Karpas-422 (cell line): ENCODE data around the gene OSBP2. TPM values are rescaled to one million over a fixed set of nuclear protein-coding genes. Genes with fewer than 3 reads are reported as not detected.

Experiments
- DNase-seq: peaks from one replicate; pipeline ENCODE4 v3.0.0-alpha.2; 2015
- H2AFZ ChIP-seq: fragments of 200-600 bp; sonication (generic); 2 replicates; pipeline ENCODE4 v1.6.1; 2014; ENCODE audit warnings: antibody characterized with exemption, low read length, mixed read lengths
- H3K27ac ChIP-seq: fragments of 200-600 bp; sonication (generic); 2 replicates; pipeline ENCODE4 v1.5.1; 2014; ENCODE audit warnings: mild to moderate bottlenecking, low read length, moderate library complexity
- H3K27me3 ChIP-seq: fragments of 200-600 bp; sonication (generic); 2 replicates; pipeline ENCODE4 v1.6.1; 2014; ENCODE audit warnings: low read length, mixed read lengths
- H3K36me3 ChIP-seq: fragments of 200-600 bp; sonication (generic); 2 replicates; pipeline ENCODE4 v1.6.1; 2014; ENCODE audit warnings: low read length, mixed read lengths; ENCODE audit not compliant: insufficient read depth
- H3K4me1 ChIP-seq: fragments of 200-600 bp; sonication (generic); 2 replicates; pipeline ENCODE4 v1.6.1; 2014; ENCODE audit warnings: mild to moderate bottlenecking, low read length, mixed read lengths
- H3K4me2 ChIP-seq: fragments of 200-600 bp; sonication (generic); 2 replicates; pipeline ENCODE4 v1.6.1; 2014; ENCODE audit warnings: low read length, low read depth, mild to moderate bottlenecking; ENCODE audit not compliant: poor library complexity, severe bottlenecking
- H3K4me3 ChIP-seq: fragments of 200-600 bp; sonication (generic); 2 replicates; pipeline ENCODE4 v1.5.1; 2014; ENCODE audit warnings: mild to moderate bottlenecking, antibody characterized with exemption, low read length, mixed read lengths
- H3K79me2 ChIP-seq: fragments of 200-600 bp; sonication (generic); 2 replicates; pipeline ENCODE4 v1.6.1; 2014; ENCODE audit warnings: mild to moderate bottlenecking, low read length, mixed read lengths
- H3K9ac ChIP-seq: fragments of 200-600 bp; sonication (generic); 2 replicates; pipeline ENCODE4 v1.6.0; 2014; ENCODE audit warnings: low read length
- H3K9me2 ChIP-seq: fragments of 200-600 bp; sonication (generic), shearing (Covaris generic); replicated peaks from 2 replicates; pipeline ENCODE4 v1.6.0; 2014; ENCODE audit warnings: mild to moderate bottlenecking, low read length, moderate library complexity; ENCODE audit not compliant: insufficient read depth
- H3K9me3 ChIP-seq: fragments of 300-700, 200-600 bp; sonication (generic); 2 replicates; pipeline ENCODE4 v1.6.1; 2014; ENCODE audit warnings: low read length, mixed read lengths
- H4K20me1 ChIP-seq: fragments of 200-600 bp; sonication (generic); 2 replicates; pipeline ENCODE4 v1.6.1; 2014; ENCODE audit warnings: mild to moderate bottlenecking, antibody characterized with exemption, low read length, low read depth; ENCODE audit not compliant: insufficient read depth
- total RNA-seq: library from RNA; depleted of rRNA; stranded (reverse); fragments of >200 nt; shearing (Covaris generic); gene quantifications from 2 replicates; pipeline ENCODE4 v1.2.3, GENCODE V29; 2014; ENCODE audit warnings: low replicate concordance

The OSBP2 gene
- total RNA-seq, 1 experiment from 2014 or later: 0.07 TPM

- H3K4me1 ChIP-seq: no peaks in the 10 kb centered on the region
- no peaks in the 10 kb centered on the region for H3K27me3 ChIP-seq
- no peaks in the 10 kb centered on the region for H3K79me2 ChIP-seq
- no peak overlapping the region for H3K4me2 ChIP-seq
- H2AFZ ChIP-seq: no peak overlapping the region
- no peak for DNase-seq
- H4K20me1 ChIP-seq: no peaks in the 10 kb centered on the region
- no peak overlapping the region for H3K4me3 ChIP-seq
- H3K27ac ChIP-seq: no peak overlapping the region
- no peak overlapping the region for H3K9ac ChIP-seq
- no peaks in the 10 kb centered on the region for H3K9me2 ChIP-seq
- H3K9me3 ChIP-seq: no peaks in the 10 kb centered on the region
- H3K36me3 ChIP-seq: no peaks in the 10 kb centered on the region
Measured at GRCh38 chr22:30681831-30682230, 12.8 kb upstream of the OSBP2 start.

DNA sequence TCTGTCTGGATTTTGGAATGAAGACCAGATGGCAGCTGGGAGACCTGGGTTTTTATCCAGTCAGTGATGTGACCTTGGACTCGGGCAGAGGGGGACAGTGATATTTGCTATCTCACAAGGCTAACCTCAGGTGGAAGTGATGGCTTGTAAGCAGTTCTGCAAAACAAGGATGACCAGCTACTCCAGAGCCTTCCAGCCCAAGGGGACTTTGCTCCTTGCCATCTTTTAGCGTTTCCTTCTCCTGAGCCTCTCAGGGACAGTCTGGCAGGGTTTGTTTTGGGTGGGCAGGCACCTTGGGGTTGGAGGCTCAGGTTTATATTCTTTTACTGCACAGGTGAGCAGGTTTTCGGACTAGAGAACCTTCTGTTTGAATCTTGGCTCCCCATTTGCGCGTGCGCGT lies 9.5 kb upstream of the OSBP2 start:
- Histone ChIP-seq H3K9ac (no peak overlapping the region), H3K79me2 (no peaks in the 10 kb centered on the region), H3K36me3 (no peaks in the 10 kb centered on the region), H4K20me1 (no peaks in the 10 kb centered on the region), H3K9me3 (no peaks in the 10 kb centered on the region), H3K9me2 (no peaks in the 10 kb centered on the region), H3K4me3 (no peak overlapping the region), H2AFZ (no peak overlapping the region), H3K4me2 (no peak overlapping the region), H3K27me3 (no peaks in the 10 kb centered on the region), H3K27ac (no peak overlapping the region), H3K4me1 (no peaks in the 10 kb centered on the region)
- no peak for DNase-seq

DNA sequence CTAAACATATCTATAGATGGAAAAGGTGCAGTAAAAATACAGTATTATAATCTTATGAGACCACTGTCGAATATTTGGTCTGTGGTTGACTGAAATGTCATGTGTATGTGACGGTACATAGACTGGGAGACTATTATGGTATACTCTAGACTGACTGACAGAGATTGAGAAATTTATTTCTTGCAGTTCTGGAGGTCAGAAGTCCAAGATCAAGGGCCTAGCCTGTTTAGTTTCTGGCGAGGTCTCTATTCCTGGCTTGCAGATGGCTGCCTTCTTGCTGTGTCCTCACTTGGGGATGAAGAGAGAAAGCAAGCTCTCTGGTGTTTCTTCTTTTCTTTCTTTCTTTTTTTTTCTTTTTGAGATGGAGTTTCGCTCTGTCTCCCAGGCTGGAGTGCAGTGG lies 7.3 kb upstream of the OSBP2 start:
- H3K9me2 ChIP-seq: no peaks in the 10 kb centered on the region
- H3K79me2 ChIP-seq: no peaks in the 10 kb centered on the region
- H3K4me2 ChIP-seq: no peak overlapping the region
- H3K9me3 ChIP-seq: no peaks in the 10 kb centered on the region
- H3K4me1 ChIP-seq: no peaks in the 10 kb centered on the region
- no peaks in the 10 kb centered on the region for H3K27me3 ChIP-seq
- H3K9ac ChIP-seq: no peak overlapping the region
- H2AFZ ChIP-seq: no peak overlapping the region
- no peak overlapping the region for H3K27ac ChIP-seq
- H3K36me3 ChIP-seq: no peaks in the 10 kb centered on the region
- H4K20me1 ChIP-seq: no peaks in the 10 kb centered on the region
- DNase-seq: no peak
- no peak overlapping the region for H3K4me3 ChIP-seq

GRCh38 chr22:30689622-30690021 lies 5.1 kb upstream of the OSBP2 start:
- Histone ChIP-seq H3K27ac (no peak overlapping the region), H4K20me1 (no peaks in the 10 kb centered on the region), H3K9me2 (no peaks in the 10 kb centered on the region), H3K36me3 (no peaks in the 10 kb centered on the region), H3K27me3 (no peaks in the 10 kb centered on the region), H3K9me3 (no peaks in the 10 kb centered on the region), H3K4me3 (no peak overlapping the region), H3K9ac (no peak overlapping the region), H3K4me1 (no peaks in the 10 kb centered on the region), H3K4me2 (no peak overlapping the region), H3K79me2 (no peaks in the 10 kb centered on the region), H2AFZ (no peak overlapping the region)
- DNase-seq: no peak

- H3K4me1 ChIP-seq: no peaks in the 10 kb centered on the region
- no peaks in the 10 kb centered on the region for H3K9me2 ChIP-seq
- no peak for DNase-seq
- no peak overlapping the region for H2AFZ ChIP-seq
- no peaks in the 10 kb centered on the region for H3K27me3 ChIP-seq
- no peaks in the 10 kb centered on the region for H3K9me3 ChIP-seq
- H3K79me2 ChIP-seq: no peaks in the 10 kb centered on the region
- no peak overlapping the region for H3K4me3 ChIP-seq
- no peaks in the 10 kb centered on the region for H4K20me1 ChIP-seq
- H3K4me2 ChIP-seq: no peak overlapping the region
- H3K9ac ChIP-seq: no peak overlapping the region
- H3K36me3 ChIP-seq: no peaks in the 10 kb centered on the region
- H3K27ac ChIP-seq: no peak overlapping the region
Measured at GRCh38 chr22:30691204-30691603, 3.5 kb upstream of the OSBP2 start.

- no peak overlapping the region for H2AFZ ChIP-seq
- H3K9me2 ChIP-seq: no peaks in the 10 kb centered on the region
- H3K4me1 ChIP-seq: no peaks in the 10 kb centered on the region
- no peak overlapping the region for H3K27ac ChIP-seq
- H3K36me3 ChIP-seq: no peaks in the 10 kb centered on the region
- H3K79me2 ChIP-seq: no peaks in the 10 kb centered on the region
- no peak overlapping the region for H3K4me2 ChIP-seq
- no peaks in the 10 kb centered on the region for H4K20me1 ChIP-seq
- H3K9ac ChIP-seq: no peak overlapping the region
- H3K9me3 ChIP-seq: no peaks in the 10 kb centered on the region
- no peak overlapping the region for H3K4me3 ChIP-seq
- no peaks in the 10 kb centered on the region for H3K27me3 ChIP-seq
- DNase-seq: no peak
Measured at GRCh38 chr22:30694171-30694639, 469 bp upstream of the OSBP2 start.

DNA sequence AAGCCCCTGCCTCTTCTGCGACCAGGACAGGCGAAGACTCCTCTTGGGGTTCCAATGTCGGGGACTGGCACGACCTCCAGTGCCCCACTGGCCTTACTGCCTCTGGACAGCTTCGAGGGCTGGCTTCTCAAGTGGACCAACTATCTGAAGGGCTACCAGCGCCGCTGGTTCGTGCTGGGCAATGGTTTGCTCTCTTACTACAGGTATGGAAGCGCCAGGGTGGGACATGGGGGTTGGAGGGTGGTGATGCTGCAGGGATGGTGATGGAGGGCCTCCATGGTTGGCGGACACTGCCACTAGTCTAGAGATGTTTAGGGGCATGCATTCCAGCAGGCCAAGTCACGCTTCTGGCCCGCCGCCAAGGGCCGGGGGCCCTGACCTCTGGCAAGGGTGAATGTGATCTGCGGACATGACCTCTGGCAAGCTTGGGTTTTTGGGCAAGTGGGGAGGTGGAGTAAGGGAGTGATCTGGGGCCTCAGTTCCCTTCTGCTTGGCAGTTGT lies 727 bp downstream of the OSBP2 start:
- no peaks in the 10 kb centered on the region for H3K4me1 ChIP-seq
- no peak overlapping the region for H3K4me2 ChIP-seq
- H4K20me1 ChIP-seq: no peaks in the 10 kb centered on the region
- no peak overlapping the region for H3K9ac ChIP-seq
- H3K27me3 ChIP-seq: no peaks in the 10 kb centered on the region
- no peak overlapping the region for H2AFZ ChIP-seq
- no peaks in the 10 kb centered on the region for H3K36me3 ChIP-seq
- H3K9me2 ChIP-seq: no peaks in the 10 kb centered on the region
- DNase-seq: no peak
- H3K4me3 ChIP-seq: no peak overlapping the region
- H3K9me3 ChIP-seq: no peaks in the 10 kb centered on the region
- H3K27ac ChIP-seq: no peak overlapping the region
- H3K79me2 ChIP-seq: no peaks in the 10 kb centered on the region

GRCh38 chr22:30695871-30696655 lies 1.4 kb downstream of the OSBP2 start:
- H3K27ac ChIP-seq: no peak overlapping the region
- no peaks in the 10 kb centered on the region for H3K9me3 ChIP-seq
- H3K4me3 ChIP-seq: no peak overlapping the region
- no peaks in the 10 kb centered on the region for H3K79me2 ChIP-seq
- H3K27me3 ChIP-seq: no peaks in the 10 kb centered on the region
- H4K20me1 ChIP-seq: no peaks in the 10 kb centered on the region
- H3K4me2 ChIP-seq: no peak overlapping the region
- no peaks in the 10 kb centered on the region for H3K36me3 ChIP-seq
- no peaks in the 10 kb centered on the region for H3K9me2 ChIP-seq
- H2AFZ ChIP-seq: no peak overlapping the region
- no peak for DNase-seq
- H3K4me1 ChIP-seq: no peaks in the 10 kb centered on the region
- H3K9ac ChIP-seq: no peak overlapping the region
